T-helper 1 cell treated with Interleukin-12 subunit alpha and Interleukin-12 subunit beta and Interleukin-4 antibody, amounts not matched to agents 30 ng/mL and 1 ng/mL, for 36 hours (primary cell): ENCODE data around the gene NR2E1. TPM values are rescaled to one million over a fixed set of nuclear protein-coding genes. Genes with fewer than 3 reads are reported as not detected.

Experiments used
- intact Hi-C: fragments of 100-400 bp; cut with micrococcal nuclease; formaldehyde crosslinking; loops from one replicate; pipeline ENCODE4 v1.15.1; 2024
- total RNA-seq: library from RNA; stranded (reverse); gene quantifications from 2 replicates; pipeline ENCODE4 v1.2.3, GENCODE V29; 2022

NR2E1 gene
- total RNA-seq, 1 donor from 2014 or later, result not detected

DNA sequence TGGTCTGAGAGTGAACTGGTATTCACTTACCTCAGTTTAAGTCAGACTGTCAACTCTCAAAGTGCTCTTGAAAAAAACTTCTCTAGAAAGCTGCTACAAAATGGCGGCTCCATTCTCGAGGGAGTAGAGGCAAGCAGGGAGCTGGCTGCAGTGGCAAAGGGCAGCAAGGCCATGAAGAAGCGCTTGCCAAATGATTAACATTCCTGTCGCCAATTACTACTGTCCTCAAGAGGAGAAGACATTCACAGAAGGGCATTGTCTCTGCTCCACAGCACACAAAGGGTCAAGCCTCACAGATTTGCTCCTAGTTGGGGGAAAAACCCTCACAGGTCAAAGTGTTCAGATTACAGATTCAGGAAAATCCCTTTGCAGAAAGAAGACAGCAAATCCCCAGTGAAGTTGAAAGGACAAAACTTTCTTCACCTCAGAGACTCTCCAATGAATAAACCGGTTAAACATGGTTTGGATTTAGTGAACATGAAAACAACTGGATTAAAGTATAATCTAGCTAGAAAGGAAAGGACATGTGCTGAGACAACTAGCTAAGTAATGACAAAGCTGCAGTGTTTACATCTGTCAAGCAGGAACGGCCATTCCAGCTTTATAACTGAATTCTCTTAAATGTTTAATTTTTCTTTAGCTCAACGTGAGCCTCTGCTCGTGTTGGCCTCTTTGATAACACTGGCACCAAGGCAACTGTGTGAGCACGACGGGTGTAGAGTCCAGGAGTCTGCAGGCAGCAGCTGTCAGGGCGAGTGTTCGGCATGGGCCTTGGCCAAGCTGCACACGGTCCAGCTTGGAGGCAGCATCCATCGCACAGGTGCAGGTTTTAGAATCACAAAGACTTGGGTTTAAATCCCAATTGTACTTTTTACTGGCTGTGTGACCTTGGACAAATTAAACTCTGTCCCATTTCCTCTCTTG is 37.6 kb downstream of the NR2E1 start:
- intact Hi-C loops, result no loop called here

DNA sequence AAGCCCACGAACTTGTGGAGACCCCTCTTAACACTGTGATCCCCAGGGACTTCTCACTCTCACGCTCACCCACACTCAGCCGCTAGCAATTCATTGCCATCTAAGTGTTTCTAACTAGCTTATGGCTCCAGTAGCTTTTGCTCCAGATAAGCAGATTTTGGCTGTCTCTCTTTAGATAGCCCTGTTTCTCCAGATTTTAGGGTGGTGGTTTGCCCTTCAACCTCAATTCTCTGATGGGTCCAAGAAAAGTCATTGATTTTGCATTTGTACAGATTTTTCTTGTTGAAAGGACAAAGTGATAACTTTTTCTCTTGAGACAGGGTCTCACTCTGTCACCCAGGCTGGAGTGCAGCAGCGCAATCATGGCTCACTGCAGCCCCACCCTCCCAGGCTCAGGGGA is 41.2 kb downstream of the NR2E1 start:
- intact Hi-C loops, result no loop called here

DNA sequence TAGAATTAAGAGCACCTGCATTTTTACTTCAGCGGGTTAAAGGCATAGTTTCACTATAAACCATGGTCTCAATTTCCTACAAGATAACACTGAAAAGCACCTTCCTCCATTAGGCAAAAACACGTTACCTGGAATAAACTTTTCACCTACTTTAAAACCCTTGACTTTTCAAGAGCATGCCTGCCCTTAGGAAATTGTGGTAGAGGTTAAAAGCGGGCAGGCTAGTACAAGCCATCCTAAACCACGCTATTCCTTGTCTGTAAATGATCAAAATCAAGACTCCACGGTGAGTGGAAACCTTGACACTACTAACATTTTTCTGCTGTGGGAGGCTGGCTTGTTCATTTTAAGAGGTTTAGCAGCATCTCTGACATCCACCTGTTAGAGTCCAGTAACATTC is 43.9 kb downstream of the NR2E1 start:
- intact Hi-C loops, result no loop called here

DNA sequence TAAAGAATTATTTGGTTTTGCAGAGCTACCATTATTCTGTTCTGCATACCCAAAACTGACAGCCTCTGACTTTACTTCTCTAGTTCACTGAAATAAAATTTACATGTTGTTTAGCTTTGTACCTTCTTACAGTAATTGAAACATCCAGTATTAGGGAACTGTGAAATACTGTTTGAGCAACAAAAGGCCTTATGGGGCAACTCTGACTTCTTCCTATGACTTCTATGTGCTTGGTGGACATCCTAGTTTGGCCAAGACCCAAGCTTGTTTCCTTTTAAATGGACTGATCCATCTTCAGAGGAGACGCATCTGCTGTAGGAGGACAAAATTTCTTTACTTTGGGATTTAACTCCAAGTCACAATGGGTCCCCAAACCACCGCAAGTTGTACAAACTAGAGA is 44.7 kb downstream of the NR2E1 start:
- intact Hi-C loops, result no loop called here

DNA sequence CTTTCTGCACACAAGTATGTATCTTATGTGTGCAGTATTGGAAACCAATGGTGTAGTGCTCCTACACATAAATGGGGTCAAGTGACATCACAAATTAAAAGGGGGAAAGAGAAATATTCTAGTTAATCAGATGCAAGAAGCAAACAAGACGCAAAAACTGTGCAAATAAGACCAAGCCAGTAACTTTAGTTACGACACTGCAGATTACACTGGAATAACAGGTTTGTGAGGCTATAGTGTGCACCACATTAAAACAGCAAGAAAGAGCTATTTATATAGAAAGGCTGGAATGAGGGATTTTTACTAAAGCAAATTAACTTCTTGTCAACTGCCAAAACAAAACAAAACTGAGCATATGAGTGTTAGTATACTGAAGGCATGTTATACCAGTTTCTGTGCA is 45.8 kb downstream of the NR2E1 start:
- intact Hi-C loops, result no loop called here

DNA sequence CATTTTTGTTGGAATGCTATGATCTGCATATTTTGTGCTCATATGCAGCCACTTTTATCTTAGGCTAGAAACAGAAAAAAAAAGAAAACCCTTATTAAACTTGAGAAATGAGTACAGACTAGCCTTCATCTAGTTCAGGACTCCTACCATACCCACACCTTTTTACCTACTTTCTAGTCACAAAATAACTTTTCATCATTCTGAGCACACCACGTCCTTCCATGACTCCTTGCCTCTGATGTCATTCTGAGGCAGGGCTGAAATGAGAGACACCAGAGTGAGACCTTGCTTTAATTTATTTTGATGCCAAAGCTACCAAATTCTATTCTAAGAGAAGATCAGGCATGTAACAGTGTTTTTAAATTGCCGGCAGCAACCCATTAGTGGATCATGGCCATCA is 56.2 kb downstream of the NR2E1 start:
- intact Hi-C loops, result loop anchor here (1.0 kb wide), 1 partner anchor 39 kb away; the partner anchor contains the start of gene SNX3

DNA sequence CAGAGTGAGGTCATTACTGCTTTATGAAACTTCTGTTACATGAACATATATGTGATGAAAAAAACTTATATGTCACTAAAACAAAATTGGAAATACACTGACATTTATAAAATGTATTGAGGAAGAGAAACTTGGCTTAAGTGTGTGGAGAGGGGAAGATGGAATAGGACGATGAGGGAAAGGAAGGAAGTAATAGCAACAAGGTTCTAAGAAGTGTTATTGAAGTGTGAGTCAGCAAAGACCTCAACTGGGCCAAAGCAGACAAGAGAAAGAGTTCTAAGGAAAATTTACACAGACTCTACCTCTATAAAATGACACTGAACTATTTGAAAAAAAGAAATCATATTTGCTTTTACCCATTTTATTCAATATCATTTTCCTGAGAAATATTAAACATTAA is 56.7 kb downstream of the NR2E1 start:
- intact Hi-C loops, result loop anchor here (1.0 kb wide), 1 partner anchor 39 kb away; the partner anchor contains the start of gene SNX3

DNA sequence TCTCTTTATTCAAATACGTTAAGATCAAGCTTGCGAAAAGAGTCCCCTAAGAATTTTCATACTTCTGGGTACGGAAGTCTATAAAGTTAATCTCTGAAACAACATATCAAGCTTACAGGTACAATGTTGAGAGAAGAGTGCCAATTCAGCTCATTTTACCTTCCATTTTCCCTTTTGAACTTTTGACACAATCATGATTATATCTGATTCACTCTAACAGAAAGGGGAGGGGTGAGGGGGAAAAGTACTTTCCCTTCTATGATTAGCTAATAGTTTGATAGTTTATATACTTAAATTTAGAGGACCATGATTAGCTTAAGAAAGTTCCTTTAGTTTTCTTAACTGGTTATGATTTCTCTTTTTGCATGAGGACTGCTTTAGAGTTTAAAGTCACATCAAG is 61.5 kb downstream of the NR2E1 start:
- intact Hi-C loops, result no loop called here

DNA sequence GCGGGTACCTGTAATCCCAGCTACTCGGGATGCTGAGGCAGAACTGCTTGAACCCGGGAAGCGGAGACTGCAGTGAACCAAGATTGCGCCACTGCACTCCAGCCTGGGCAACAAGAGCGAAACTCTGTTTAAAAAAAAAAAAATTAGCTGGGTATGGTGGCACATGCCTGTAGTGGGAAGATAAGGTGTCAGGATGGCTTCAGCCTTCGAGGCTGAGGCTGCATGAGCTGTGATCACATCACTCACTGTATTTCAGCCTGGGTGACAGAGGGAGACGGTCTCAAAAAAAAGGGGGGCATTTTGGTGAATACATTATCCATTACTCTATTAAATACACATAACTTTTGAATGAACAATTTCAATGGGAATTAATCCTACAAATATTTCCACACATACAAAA is 62.6 kb downstream of the NR2E1 start:
- intact Hi-C loops, result no loop called here

DNA sequence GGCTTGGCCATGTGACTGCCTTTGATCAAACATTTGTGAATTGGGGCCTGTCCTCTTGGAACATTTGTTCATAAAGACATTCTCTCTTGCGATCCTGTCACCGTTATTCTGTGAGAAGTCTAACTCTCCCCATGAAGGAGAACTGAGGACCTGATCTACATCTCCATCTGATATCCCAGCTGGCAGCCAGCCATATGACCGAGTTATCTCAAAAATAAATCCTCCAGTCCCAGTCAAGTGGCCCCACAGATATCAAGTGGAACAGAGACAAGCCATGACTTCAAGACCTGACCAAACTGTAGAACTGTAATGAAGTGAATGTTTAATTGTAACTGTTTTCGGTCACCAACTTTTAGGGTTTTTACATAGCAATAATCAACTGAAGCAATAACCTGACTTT is 69.3 kb downstream of the NR2E1 start:
- intact Hi-C loops, result no loop called here

DNA sequence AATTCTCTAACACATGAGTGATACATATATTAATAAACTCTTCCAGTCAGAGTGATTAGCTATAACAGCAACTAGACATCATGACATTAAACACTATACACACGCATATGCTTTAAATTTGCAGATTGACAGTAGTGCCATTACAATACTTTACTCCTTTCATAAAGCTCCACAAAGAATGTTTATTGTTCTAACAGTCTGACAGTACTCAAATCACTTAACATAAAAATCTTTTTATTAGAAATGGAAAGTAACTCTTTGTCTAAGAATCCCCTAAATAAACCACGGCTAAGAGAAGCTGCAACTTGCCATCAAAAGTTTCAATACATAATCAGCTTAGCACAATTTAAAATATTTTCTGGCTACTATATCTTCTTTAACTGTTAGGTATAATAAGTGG is 71.0 kb downstream of the NR2E1 start:
- intact Hi-C loops, result no loop called here

DNA sequence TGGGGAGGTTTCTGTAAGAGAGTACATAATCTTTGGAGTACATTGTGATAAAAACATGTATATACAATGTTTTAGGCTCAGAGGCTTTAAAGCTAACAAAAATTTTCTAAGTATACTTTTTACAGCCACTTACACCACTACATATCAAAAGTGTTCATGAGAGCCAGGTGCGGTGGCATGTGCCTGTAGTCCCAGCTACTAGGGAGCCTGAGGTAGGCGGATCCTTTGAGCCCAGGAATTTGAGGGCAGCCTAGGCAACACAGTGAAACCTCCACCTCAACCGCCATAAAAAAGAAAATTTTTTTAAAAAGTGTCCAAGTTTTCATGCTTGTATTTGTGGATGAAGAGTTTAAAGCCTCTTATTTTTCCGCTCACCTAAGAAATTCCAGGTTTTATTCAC is 72.5 kb downstream of the NR2E1 start:
- intact Hi-C loops, result no loop called here

Other genes starting within 250 kb of the NR2E1 start
- 84.7 and 89.9 TPM in 2 replicates for gene SEC63, start 207.8 kb upstream of the NR2E1 start, total RNA-seq
- gene OSTM1, start 91.3 kb upstream of the NR2E1 start, total RNA-seq, result 39.8 and 43.3 TPM in 2 replicates
- gene SNX3, start 95.0 kb downstream of the NR2E1 start, total RNA-seq, result 75.0 and 76.2 TPM in 2 replicates
- gene AFG1L, start 129.0 kb downstream of the NR2E1 start, total RNA-seq, result 4.1 and 5.5 TPM in 2 replicates